MM.1S (cell line): Measurements from ENCODE around the gene MAPK12.

Source experiments
- DNase-seq: peaks from one replicate; pipeline ENCODE4 v3.0.0-alpha.2; 2015
- H2AFZ ChIP-seq: fragments of 300-600 bp; sonication (generic); 2 replicates; pipeline ENCODE4 v1.6.0; 2016; ENCODE audit warnings: antibody characterized with exemption, low read length
- H3F3A ChIP-seq: fragments of 300-600 bp; sonication (generic); 2 replicates; pipeline ENCODE4 v1.6.1; 2016; ENCODE audit warnings: mild to moderate bottlenecking, antibody characterized with exemption, low read length, moderate library complexity, mixed read lengths; ENCODE audit not compliant: insufficient read depth
- H3K27ac ChIP-seq: fragments of 300-600 bp; sonication (generic); 2 replicates; pipeline ENCODE4 v1.5.1; 2016; ENCODE audit warnings: mild to moderate bottlenecking, low read length
- H3K27me3 ChIP-seq: fragments of 300-600 bp; sonication (generic); replicated peaks from 2 replicates; pipeline ENCODE4 v1.6.0; 2016; ENCODE audit warnings: low read length; ENCODE audit not compliant: insufficient read depth
- H3K36me3 ChIP-seq: fragments of 300-600 bp; sonication (generic); replicated peaks from 2 replicates; pipeline ENCODE4 v1.6.1; 2016; ENCODE audit warnings: mild to moderate bottlenecking, low read length, mixed read lengths; ENCODE audit not compliant: insufficient read depth
- H3K4me1 ChIP-seq: fragments of 300-600 bp; sonication (generic); 2 replicates; pipeline ENCODE4 v1.6.1; 2016; ENCODE audit warnings: low read length, mixed read lengths
- H3K4me2 ChIP-seq: fragments of 300-600 bp; sonication (generic); 2 replicates; pipeline ENCODE4 v1.6.0; 2016; ENCODE audit warnings: low read depth, low read length
- H3K4me3 ChIP-seq: fragments of 300-600 bp; sonication (generic); 2 replicates; pipeline ENCODE4 v1.5.1; 2016; ENCODE audit warnings: low read length, mixed read lengths
- H3K79me2 ChIP-seq: fragments of 300-600 bp; sonication (generic); 2 replicates; pipeline ENCODE4 v1.6.1; 2016; ENCODE audit warnings: mixed run types, low read length, mixed read lengths
- H3K9ac ChIP-seq: fragments of 300-600 bp; sonication (generic); 2 replicates; pipeline ENCODE4 v1.6.1; 2016; ENCODE audit warnings: low read length, mixed read lengths
- H3K9me2 ChIP-seq: fragments of 300-600 bp; sonication (generic); replicated peaks from 2 replicates; pipeline ENCODE4 v1.6.1; 2016; ENCODE audit warnings: mild to moderate bottlenecking, low read length, mixed read lengths; ENCODE audit not compliant: insufficient read depth
- H3K9me3 ChIP-seq: fragments of 300-600 bp; sonication (generic); replicated peaks from 2 replicates; pipeline ENCODE4 v1.6.1; 2016; ENCODE audit warnings: mild to moderate bottlenecking, low read length, mixed read lengths; ENCODE audit not compliant: insufficient read depth
- H4K20me1 ChIP-seq: fragments of 300-600 bp; sonication (generic); 2 replicates; pipeline ENCODE4 v1.6.1; 2016; ENCODE audit warnings: mild to moderate bottlenecking, low read length, moderate library complexity, mixed read lengths; ENCODE audit not compliant: insufficient read depth
- CTCF ChIP-seq: fragments of 300-600 bp; sonication (generic); IDR thresholded peaks from 2 replicates; pipeline ENCODE4 v1.5.1; 2016; ENCODE audit warnings: antibody characterized with exemption, low read length, mixed read lengths
- EZH2 ChIP-seq: fragments of 300-600 bp; sonication (generic); optimal IDR thresholded peaks from 2 replicates; pipeline ENCODE3; 2017; ENCODE audit warnings: low read depth, mild to moderate bottlenecking, antibody characterized with exemption, low read length, mixed read lengths
- EZH2phosphoT487 ChIP-seq: fragments of 300-600 bp; sonication (generic); IDR thresholded peaks from 2 replicates; pipeline ENCODE4 v1.6.1; 2018; ENCODE audit warnings: antibody characterized with exemption, low read length

Gene MAPK12

DNA sequence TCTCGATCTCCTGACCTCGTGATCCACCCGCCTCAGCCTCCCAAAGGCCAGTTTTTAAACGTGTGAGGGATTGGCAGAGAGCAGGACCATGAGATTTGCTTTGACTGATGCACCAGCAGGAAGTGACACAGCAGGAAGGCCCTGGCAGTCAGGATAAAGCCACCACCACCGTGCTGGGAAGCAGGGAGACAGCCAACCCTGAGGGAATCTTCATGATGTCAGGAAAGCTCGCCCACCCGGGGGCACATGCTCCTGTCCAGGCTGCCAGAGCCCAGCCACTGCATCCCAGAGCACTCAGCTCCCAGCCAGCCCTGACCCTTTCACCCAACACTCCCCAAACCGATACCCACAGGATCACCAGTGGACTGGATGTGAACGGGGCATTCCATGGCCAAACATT, 22.7 kb downstream of the MAPK12 start:
- Histone ChIP-seq H3K4me3 (no peak overlapping the region), H2AFZ (no peak overlapping the region), H3K27me3 (no peaks in the 10 kb centered on the region), H3K27ac (no peak overlapping the region), H3K36me3 (no peaks in the 10 kb centered on the region), H3K9me3 (no peaks in the 10 kb centered on the region), H4K20me1 (no peaks in the 10 kb centered on the region; the same call in 1 of the 2 replicates), H3K4me1 (0 out of 2 replicates have a peak, but pooled peaks cover 4% of the 10 kb centered on the region), H3K9me2 (no peaks in the 10 kb centered on the region), H3K4me2 (no peak overlapping the region), H3K79me2 (peaks cover 92% of the 10 kb centered on the region), H3K9ac (no peak overlapping the region), H3F3A (peaks cover 14% of the 10 kb centered on the region)
- no peak for TF ChIP-seq EZH2
- TF ChIP-seq CTCF = no peak
- TF ChIP-seq EZH2phosphoT487 = no peak
- no peak for DNase-seq

GRCh38 chr22:50236731-50237409, 24.6 kb downstream of the MAPK12 start:
- peaks cover 77% of the 10 kb centered on the region for H3K79me2 ChIP-seq
- H3K27ac ChIP-seq = no peak overlapping the region
- H3K36me3 ChIP-seq = no peaks in the 10 kb centered on the region
- H3K27me3 ChIP-seq = no peaks in the 10 kb centered on the region
- H3K4me1 ChIP-seq = no peaks in the 10 kb centered on the region
- peaks cover 7% of the 10 kb centered on the region for H3F3A ChIP-seq
- TF ChIP-seq EZH2 (no peak), CTCF (peak; percentile 49)
- H3K9me3 ChIP-seq = no peaks in the 10 kb centered on the region
- DNase-seq = peak; percentile 24
- H2AFZ ChIP-seq = no peak overlapping the region
- H3K4me3 ChIP-seq = no peak overlapping the region
- H3K9me2 ChIP-seq = no peaks in the 10 kb centered on the region
- H3K9ac ChIP-seq = no peak overlapping the region
- no peaks in the 10 kb centered on the region; the same call in 1 of the 2 replicates for H4K20me1 ChIP-seq
- H3K4me2 ChIP-seq = no peak overlapping the region

GRCh38 chr22:50233223-50233622, 28.3 kb downstream of the MAPK12 start:
- TF ChIP-seq CTCF = no peak
- TF ChIP-seq EZH2phosphoT487 = no peak
- no peak for TF ChIP-seq EZH2
- Histone ChIP-seq H3K4me3 (no peak overlapping the region), H3K4me1 (no peaks in the 10 kb centered on the region), H3K9ac (no peak overlapping the region), H3K9me3 (no peaks in the 10 kb centered on the region), H3K36me3 (no peaks in the 10 kb centered on the region), H3K27ac (no peak overlapping the region), H3K79me2 (peaks cover 52% of the 10 kb centered on the region), H3K9me2 (no peaks in the 10 kb centered on the region), H3K27me3 (no peaks in the 10 kb centered on the region), H3F3A (no peaks in the 10 kb centered on the region), H4K20me1 (no peaks in the 10 kb centered on the region; the same call in 1 of the 2 replicates), H2AFZ (no peak overlapping the region), H3K4me2 (no peak overlapping the region)
- DNase-seq = no peak
